UCSD-AML1 (cell line): ENCODE data around the gene FYB1.

Experiments used
- DNase-seq: peaks from one replicate; lab custom pipeline; 2025; ENCODE audit not compliant: unreplicated experiment; lab: John Stamatoyannopoulos, UW

The FYB1 gene

DNA sequence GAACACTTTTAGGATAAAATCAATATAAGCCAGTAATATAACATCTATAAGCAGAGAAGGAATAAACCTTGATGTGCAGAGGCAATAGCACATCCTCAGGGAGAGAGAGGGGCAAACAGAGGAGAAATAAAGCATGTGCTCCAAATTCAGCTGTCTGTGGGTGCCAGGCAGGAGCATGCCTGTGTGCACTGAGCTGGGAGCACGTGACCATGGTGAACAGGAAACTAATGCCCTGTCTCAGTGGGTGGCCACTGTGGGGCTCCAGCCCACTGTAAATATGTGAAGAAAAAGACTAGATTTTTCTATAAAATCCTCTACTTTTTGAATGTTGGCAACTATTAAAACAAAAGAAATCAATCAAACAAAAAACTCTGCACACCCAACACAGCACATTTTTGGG lies 55.3 kb downstream of the FYB1 start:
- DNase-seq: peak; percentile 42

DNA sequence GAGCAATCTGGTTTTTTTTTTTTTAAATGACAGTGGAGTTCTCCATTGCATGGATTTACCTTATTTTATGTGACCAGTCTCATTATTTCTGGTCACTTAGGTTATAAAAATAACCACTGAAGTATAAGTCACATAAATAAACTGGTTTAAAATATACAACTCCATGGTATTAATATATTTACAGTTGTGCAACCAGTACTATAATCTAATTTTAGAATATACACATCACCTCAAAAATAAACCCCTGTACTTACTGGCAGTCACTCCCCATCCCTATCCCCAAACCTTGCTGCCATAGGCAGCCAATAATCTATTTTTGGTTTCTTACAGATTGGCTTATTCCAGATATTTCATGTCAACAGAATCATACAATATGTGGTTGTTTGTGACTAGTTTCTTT lies 57.8 kb downstream of the FYB1 start:
- DNase-seq: no peak

DNA sequence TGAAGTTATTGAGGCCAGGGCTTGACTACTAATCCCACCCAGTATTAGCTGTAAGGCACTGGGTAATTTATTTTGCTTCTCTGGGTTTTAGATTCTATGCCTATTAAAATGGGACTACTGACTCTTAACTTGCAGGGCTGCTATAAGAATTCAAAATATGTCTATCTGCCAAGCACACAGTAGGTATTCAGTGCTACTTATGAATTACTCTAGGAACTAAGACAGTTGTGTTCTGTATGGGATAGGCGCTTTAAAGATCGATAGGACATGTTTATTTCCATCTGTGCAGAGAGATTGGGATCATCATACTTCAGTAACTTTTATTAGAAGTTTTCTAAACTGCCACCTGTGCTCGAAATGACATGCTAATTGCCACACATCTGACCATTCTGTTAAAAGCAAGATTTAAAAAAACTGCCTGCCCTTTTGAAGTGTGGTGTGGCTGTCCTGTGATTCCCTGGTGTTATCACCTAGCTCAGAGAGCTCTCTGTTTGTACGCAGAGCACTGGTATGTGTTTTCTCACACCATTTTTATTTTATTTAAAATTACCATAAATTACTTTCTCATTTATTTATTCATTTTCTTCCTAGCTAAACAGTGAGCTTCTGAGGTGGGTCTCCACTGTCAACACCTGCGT lies 58.7 kb downstream of the FYB1 start:
- no peak for DNase-seq

DNA sequence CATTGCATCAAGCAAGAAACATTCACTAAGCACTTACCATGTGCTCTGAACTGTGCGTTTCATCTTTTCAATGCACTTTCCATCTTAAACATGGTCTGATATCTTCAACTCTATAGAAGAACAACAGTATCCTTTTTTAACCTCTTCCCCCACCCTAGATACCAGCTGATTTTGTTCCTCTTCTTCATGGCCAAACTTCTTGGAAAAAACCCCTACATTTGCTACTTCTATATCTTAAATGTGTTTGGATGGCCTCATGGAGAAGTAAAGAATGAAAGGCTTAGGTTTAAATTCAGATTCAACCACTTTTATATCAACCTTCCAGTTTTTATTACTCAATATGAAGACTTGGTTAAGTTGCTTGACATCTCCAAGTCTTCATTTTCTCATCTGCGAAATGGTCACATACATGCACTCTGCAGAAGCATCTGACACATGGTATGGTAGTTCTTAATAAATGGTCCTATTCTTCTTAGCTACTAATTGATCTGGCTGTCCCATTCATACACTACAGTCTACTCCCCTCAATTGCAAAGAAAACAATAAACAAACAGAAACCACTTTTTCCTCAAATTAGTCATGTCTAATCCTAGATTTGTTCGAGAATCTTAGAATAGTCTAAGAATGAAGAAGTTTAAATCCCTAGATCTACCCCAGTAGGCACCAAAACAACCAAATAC lies 59.4 kb downstream of the FYB1 start:
- DNase-seq: no peak

DNA sequence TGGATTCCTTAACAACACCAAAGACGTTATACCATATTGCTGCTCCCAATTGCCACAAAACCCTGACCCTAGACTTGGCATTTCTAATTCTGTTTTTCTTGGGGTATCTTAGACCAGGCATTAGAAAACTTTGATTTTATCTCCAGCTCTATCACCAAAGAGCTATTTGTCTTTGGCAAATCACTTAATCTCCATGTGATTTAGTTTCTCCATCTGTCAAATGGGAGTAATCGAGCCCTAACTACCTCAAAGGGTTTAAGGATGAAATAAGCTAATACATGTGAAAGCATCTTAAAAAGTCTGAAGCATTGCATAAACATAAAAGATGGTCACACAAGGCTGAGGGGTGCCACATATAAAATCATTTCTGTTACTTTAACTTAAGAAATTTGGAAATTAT lies 60.6 kb downstream of the FYB1 start:
- DNase-seq: no peak

DNA sequence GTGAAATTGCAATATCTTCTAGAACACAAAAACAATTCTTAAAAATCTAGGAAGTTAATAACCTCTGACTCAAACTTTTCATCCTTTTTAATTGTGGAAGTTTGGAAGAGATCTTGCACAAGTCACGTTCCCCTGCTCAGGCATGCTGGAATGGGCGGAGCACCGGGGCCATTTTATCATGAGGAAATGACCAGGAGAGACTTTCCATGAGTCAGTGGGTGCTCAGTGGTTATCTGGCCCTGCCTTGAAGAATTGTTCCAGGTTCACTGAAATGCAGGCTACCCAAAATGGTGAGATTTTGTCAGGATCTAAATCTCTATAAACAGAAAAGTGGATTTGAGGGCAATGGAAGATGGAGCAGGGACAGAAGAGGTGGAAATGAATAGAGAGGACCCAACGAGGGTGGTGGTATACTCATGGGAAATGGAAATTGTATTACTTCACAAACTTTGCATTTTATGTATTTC lies 61.2 kb downstream of the FYB1 start:
- peak; percentile 24 for DNase-seq

DNA sequence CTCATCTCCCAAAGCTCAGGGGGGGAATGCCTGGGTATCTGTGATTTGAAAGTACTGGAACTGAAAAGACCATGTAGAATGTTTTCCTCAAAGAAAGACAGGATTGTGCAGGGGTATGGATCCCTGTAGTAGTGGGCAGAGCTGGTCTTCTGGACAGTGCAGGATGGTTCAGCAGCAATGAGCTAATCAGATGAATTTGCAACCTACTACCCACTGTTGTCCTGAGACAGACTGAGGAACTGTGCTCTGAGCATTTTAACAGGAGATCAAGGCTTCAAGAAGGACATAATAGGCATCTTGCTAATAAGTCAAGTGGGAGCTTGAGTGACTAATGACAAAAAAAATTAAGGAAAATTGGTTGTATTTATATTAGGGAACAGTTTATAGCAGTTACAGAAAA lies 61.7 kb downstream of the FYB1 start:
- no peak for DNase-seq

DNA sequence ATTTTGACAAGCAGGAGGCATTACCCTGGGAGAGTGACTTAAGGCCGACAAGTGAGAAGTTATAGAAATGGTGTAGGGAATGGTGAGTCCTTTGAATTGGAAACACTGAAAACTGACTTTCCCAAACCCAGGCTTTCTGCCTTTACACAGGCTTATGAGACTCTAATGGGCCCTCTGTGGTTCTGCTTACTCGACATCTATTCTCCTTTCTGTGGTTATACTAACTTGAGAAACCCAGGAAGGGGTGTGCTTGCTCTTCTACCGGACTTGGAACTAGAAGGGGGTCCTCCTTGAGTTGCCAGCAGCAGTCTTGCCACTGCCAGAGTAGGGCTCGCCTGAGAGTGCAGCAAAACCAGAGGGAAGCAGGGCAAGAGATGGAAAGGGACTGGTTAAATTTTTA lies 63.3 kb downstream of the FYB1 start:
- DNase-seq: peak; percentile 13

DNA sequence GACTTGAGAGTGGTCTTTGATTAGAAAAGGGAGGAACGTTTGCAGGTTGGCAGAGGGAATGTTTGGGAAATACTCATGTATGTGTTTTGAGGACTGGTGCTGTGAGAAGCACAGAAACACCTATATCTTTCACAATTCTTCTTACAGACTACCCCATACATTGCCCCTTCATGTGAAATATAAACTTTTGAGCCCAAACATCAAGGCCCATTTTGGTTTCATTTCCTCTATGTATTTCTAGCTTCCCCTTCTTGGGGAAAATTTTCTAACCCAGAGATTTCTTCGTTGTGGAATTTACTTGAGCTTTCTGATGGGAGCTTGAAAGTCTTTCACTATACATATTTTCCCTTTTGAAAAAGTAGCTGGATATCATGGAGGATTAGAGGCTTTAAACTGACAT lies 67.6 kb downstream of the FYB1 start:
- DNase-seq: no peak

DNA sequence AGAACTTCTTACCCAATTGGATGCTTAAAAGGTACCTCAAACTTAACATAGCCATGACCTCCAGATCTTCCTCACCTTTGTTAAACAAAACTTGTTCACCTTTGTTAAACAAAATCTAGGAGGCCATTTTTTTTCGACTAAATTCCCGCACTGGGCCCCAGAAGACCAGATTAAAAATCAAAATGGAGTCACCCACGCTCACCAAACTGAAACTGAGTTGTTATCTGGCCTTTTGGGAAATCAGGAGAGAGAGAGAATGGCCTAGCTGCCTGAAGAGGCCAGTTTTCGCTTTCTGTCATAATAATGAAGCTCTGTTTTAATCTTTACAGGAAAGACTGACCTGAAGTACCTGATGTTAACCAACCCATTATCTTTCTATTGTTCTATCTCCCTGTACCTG lies 69.4 kb downstream of the FYB1 start:
- DNase-seq: no peak

DNA sequence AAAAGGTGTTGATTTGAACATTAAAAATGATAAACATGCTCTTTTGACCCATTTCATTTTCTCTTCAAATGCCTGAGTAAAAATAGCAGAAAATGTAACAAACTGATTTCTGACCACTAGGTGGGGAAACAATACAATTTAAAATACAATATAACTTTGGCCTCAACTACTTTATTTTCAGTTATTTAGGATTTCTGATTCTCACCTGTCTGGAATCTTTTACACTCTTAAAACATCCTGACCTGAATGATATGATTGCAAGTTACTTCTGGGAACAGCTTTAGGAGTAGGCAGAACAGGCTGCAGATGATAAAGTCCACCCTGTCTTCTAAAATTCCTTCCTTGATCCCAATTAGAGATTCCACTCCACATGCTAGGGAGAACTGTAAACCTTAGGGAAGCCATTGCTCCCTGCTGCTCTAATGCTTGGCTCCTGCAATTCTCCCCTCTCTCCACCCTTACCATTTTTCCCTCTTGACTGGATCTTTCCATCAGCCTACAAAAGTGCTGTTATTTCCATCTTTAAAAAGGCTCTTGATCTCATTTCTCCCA lies 70.3 kb downstream of the FYB1 start:
- DNase-seq: no peak

DNA sequence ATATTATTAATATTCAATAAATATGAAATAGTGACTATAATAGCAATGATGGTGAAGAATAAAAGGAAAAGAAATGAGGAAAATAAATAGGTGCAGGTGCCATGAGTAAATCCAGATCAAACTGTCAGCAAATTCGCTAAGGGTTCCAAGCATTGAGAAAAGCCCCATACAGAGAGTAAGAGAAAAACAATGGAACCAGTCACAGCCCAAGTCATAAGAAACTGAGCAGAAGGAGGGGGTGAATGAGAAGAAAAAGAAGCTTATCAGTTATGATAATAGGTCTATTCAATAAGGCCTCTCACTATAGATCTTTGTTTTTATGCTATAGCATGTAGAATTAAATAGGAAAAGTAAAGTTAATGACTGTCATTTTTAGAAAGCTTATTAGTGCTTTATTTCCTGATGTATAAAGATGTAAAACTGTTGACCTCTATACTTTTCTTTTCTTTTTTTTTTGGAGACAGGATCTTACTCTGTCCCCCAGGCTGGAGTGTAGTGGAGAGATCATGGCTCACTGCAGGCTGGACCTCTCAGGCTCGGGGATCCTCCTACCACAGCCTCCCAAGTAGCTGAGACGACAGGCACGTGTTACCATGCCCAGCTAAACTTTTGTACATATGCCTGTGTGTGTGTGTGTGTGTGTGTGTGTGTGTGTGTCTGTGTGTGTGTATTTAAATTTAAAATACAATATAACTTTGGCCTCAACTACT lies 72.4 kb downstream of the FYB1 start:
- DNase-seq: no peak

DNA sequence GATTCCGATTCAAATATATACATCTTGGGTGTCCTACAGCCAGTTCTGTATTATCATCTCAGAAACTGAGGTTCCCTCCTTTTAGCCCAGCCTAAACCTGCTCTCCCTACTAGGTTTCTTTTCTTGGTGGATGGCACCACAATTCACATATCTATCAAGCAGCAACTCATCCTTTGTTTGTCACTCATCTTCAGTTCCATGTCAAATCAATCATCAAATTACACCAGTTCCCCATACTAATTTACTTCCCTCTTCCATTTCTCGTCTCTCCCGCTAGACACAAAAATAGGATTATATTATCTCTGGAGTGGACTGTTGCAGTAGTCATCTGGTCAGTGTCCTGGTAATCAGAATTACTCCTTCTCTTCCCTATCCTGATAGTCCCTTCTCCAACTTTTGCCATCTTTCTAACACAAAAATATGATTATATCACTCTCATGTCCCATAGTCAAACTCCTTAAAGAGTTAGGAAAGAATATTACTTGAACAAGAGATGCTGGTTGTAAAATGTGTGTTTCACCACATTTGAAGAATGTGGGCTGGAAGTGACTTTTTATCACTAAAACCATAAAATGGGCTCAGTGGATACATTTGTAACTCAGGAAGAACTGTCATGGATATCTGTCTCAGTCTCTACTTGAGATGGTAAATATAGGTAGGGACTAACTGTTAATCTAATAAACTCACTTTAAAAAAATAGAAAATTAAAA lies 76.1 kb downstream of the FYB1 start:
- DNase-seq: no peak

DNA sequence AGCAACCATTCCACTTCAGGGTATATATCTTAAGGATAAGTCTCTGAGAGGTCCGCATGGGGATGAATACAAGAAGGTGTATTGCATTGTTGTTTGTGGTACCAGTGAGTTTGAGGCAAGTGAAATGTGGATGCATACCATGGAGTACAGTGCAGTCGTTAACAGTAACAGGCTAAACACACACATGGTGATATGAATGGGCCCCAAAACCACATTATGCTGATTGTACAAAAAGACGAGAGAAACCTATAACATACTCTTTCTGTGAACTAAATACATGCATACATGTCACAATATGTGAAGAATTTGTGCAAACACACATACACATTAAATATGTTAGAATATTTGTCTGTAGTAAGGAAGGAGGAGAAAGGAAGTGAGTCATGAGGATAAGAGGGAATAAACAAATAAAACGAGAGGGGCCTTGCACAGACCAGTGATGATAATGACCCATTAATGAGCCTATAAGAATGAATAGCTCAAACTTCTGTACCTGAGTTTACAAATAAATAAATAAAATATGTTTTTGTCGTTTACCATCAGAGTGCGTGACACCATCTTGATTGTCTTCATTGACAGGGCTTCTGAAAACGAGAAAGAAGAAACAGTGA lies 78.7 kb downstream of the FYB1 start:
- no peak for DNase-seq

DNA sequence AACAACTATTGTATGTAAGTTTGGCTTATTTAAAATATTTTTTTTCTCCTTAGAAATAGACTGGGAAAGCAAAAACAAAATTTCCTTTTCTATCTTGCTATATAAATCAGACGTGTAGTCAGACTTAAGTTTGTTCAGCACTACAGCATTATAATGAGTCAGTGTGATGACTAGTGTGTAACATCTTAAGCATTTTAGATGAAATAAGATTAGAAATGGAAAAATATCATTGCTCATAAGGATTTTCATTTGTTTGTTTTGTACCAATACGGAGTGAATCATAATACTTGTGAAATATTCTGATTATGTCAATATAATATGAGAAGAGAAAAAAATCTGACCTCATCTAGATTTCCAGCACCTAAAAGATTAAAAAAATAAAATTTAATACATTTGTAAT lies 80.5 kb downstream of the FYB1 start:
- DNase-seq: no peak

DNA sequence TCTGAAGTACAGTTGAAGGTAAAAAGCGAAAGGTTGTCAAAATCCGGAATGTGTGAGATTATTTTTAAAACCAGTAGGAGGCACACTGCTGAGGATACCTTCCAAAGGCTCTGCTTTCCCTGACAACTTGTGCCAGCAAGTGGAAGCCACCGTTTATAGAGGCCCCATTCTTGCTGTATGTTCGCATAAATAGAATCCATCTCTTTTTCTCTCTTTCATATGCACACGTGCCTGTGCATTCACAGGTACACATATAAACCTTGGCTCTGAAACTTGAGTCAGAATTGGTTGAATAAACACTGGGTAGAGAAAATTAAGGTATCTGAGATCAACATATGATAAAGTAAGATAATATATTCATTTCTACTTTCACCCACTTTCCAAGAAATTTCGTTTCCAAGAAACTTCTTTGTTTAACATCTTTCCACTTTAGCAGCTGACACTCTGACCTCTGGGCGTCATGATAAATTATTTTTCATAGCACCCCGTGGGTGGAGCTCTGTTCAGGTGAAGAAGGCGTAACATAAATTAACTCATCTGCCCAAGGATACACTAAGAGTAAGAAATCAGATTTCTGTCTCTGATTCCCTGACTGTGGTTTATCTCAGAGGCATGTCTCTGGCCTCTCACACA lies 81.4 kb downstream of the FYB1 start:
- DNase-seq: no peak

DNA sequence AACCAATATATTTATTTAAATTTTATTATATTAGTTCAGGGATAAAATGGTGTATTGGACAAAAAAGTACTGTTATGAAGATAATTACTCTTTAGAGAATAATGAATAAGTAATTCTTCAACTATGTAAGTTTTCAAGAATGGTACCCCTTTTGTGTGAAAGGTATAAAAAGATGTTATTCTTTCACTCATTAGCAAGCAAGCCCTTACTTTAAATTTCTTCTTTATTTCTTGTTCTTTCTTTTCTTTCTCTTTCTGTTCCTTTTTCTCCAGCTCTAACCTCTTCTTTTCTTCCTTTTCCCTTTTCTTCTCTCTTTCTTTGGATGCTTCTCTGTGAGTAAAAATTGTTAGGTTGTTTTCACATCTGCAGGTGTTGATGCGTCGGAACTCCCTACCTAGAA lies 82.0 kb downstream of the FYB1 start:
- no peak for DNase-seq

DNA sequence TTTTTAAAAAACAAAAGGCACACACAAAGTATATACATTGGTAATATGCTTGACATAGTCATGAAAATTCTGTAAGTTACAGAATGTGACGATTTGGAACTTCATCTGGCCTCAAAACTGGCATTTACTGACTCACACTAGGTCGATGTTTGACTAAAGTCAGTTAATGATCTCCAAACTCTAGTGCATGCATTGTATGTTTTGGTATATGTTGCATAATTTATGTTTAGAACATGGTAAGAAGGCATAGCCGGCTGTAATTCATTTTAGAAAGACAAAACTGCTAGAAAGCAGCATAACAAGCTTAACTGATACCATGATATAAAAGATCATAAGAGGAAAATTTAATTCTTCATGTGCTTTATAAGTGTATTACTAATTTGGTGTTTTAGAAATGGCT lies 86.6 kb downstream of the FYB1 start:
- no peak for DNase-seq

DNA sequence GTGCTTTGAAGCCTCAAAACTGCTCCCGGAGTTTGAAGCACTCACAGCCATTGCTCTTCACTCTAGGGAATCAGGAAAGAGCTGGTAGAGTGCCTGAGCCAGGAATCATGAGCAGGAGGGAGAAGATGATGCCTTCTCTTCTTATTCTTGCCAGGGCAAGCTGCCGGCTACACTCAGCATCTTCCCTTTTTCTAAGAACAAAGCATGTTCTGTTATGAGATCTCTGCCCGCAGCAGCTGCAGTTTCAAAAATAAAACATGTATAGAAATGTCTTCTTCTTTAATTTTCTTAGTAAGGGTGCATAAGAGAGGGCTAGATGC lies 87.3 kb downstream of the FYB1 start:
- no peak for DNase-seq

DNA sequence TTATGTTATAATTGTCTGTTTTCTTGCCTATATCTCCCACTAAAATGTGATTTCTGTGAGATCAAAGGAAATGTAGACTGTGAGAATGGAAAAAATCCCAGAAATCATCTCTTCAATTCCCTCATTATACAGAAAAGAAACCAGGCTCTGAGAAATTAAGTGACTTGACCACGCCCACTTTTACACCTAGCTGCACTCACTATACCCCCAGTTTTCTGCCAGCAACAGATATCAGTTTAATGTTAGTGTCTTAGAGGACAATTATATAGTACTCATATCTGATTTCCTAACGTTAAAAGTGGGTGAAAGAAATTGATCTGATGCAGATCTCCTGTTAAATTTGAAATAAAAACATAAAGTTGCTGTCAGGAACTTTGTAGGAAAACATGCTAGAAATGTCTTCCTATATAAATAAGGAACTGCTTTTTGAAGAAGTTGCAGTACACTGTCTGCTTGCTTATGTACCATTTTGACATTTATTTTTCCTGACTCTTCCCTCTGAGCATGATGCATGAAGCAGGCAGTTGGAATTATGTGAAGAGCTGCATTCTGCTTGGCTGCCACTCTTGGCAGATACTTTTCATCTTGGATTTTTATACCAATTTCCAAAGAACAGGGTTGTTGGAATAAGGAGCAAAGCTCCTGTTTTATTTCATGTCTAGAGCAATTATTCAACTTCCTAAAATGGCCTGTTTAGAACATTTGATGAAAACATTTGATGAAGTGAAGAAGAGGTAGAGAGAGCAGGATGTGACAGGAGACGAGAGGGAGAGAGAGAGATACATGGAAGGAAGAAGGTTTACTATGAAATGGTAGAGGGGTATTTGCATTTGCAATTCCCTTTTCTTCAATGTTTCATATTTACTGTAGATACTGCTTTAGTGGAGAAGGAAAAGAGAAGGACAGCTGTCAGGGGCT lies 87.9 kb downstream of the FYB1 start:
- no peak for DNase-seq
